Naive B cell (primary cell): ENCODE results near the gene ATP1B4. TPM values are rescaled to one million over a fixed set of nuclear protein-coding genes. Genes with fewer than 3 reads are reported as not detected.
A peak's percentile ranks its signal among the peaks of the same experiment; 100 is the strongest.
"Not testable (repeated sequence)": the region's sequence is repeated elsewhere in the genome, so short reads cannot be mapped to it uniquely, and the experiment has no call there.

ENCODE experiments used
- ATAC-seq, 2 donors: fragments of 150-1000 bp; cut with Tn5 transposase; 2 replicates each; pipeline ENCODE4 v1.10.0; 2021; ENCODE audit warnings: low read depth in 2 of 2, mild to moderate bottlenecking in 2 of 2, moderate library complexity in 2 of 2
- DNase-seq: peaks from one replicate; pipeline ENCODE4 v3.0.0; 2022
- H3K27ac Mint-ChIP-seq, 6 donors: one replicate each; pipeline ENCODE4 v1.8.0; 2020 to 2022; ENCODE audit warnings: mild to moderate bottlenecking in 6 of 6, mixed read lengths in 6 of 6, moderate library complexity in 5 of 6, inconsistent platforms in 2 of 6
- H3K27me3 Mint-ChIP-seq, 3 donors: one replicate each; pipeline ENCODE4 v1.8.0; 2021 to 2022; ENCODE audit warnings: mixed read lengths in 3 of 3, mild to moderate bottlenecking in 1 of 3
- H3K36me3 Mint-ChIP-seq, 2 donors: one replicate each; pipeline ENCODE4 v1.8.0; 2020 to 2022; ENCODE audit warnings: mixed read lengths in 2 of 2, inconsistent platforms in 1 of 2, mild to moderate bottlenecking in 1 of 2
- H3K4me1 Mint-ChIP-seq, 3 donors: one replicate each; pipeline ENCODE4 v1.8.0; 2020 to 2022; ENCODE audit warnings: mixed read lengths in 3 of 3, inconsistent platforms in 1 of 3, mild to moderate bottlenecking in 1 of 3, moderate library complexity in 1 of 3
- H3K4me3 Mint-ChIP-seq, 8 donors: one replicate each; pipeline ENCODE4 v1.8.0; 2020 to 2022; ENCODE audit warnings: mild to moderate bottlenecking in 8 of 8, mixed read lengths in 8 of 8, moderate library complexity in 8 of 8, inconsistent platforms in 2 of 8
- H3K9me3 Mint-ChIP-seq, 7 donors: one replicate each; pipeline ENCODE4 v1.8.0; 2020 to 2022; ENCODE audit warnings: mixed read lengths in 7 of 7, mild to moderate bottlenecking in 5 of 7, inconsistent platforms in 2 of 7, moderate library complexity in 1 of 7
- polyA plus RNA-seq, 6 donors: library from polyadenylated mRNA; unstranded; fragments of 300-500 nt; fragmentation: Illumina TruSeq; gene quantifications; one replicate each; pipeline ENCODE4 v1.2.3, GENCODE V29; 2021; ENCODE audit warnings: low read depth in 6 of 6

ATP1B4 gene
- polyA plus RNA-seq: not detected

DNA sequence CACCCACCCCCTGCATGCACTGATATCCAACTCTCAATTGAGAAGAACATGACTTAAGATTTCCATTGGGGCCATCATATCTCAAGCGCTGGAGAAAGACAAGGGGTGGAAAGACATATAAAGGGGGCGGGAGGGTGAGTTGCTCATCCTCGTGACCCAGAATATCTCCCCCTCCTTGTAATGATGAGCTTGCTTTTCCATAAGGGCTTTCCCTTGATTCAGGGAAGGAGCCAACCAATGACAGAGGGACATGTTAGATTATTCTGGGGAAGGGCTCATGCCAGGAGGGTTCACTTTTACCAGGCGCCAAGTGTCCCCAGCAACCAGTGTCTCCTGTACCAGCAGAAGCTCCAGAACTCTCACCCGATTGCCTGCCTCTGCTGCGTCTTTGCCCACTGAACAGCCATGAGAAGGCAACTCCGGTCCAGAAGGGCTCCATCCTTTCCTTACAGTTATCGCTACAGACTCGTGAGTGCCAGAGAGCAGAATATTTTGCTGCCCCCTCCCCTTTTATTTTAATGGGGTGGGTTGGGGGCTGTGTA is at the start of gene ATP1B4:
Gene ATP1B4, plus strand, starts transcription at position 326 of the 542 bp plus-strand sequence. Its CDS starts 80 bp downstream, at position 406.
- no peak for ATAC-seq
- Mint-ChIP-seq H3K4me1 (peaks cover 0 to 8% (median 4%) of the 10 kb centered on the region in 3 donors), H3K4me3 (no peak within 1 kb of the TSS), H3K9me3 (peaks cover 0 to 4% (median 0%) of the 10 kb centered on the region in 7 donors), H3K36me3 (no peaks in the 10 kb centered on the region), H3K27ac (peak within 1 kb of the TSS in 1 of 6 donors; percentile 18), H3K27me3 (peaks cover 0 to 9% (median 0%) of the 10 kb centered on the region in 3 donors)
- DNase-seq: no peak

DNA sequence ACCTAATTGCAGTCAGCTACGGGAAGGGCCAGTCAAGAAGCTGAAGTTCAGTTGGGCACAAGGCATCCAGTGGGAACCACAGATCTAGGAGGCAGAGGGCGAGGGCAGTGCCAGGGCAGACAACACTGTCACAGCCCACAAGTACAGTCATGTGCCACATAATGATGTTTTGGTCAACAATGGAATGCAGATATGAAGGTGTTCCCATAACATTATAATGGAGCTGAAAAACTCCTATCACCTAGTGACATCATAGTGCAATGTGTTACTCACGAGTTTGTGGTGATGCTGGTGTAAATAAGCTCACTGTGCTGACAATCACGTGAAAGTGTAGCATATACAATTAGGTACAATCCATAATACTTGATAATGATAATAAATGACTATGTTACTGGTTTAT is 46.1 kb upstream of the ATP1B4 start:
- Mint-ChIP-seq H3K27ac (no peak overlapping the region), H3K9me3 (no peaks in the 10 kb centered on the region), H3K4me3 (no peak overlapping the region), H3K27me3 (peaks cover 13 to 49% (median 46%) of the 10 kb centered on the region in 3 donors), H3K36me3 (no peaks in the 10 kb centered on the region), H3K4me1 (peaks cover 0 to 8% (median 0%) of the 10 kb centered on the region in 3 donors)
- DNase-seq: no peak
- ATAC-seq: no peak

DNA sequence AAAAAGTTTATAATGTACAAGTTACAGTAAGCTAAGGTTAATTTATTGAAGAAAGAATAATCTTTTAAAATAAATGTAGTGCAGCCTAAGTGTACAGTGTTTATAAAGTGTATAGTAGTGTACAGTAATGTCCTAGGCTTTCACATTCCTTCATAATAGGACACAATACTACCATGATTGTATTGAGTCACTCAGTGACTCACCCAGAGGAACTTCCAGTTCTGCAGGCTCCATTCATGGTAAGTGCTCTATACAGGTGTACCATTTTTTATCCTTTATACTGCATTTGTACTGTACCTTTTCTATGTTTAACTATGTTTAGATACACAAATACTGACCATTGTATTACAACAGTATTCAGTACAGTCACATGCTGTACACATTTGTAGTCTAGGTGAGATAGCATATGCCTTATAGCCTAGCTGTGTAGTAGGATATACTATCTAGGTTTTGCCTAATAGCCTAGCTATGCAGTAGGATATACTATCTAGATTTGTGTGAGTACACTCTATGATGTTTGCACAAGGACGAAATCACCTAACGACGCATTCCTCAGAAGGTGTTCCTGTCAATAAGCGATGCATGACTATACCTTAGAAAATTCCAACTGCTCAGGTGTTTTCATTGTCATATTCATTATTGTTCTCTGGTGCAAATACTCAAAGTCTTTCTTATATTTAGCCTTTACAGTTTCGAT is 45.2 kb upstream of the ATP1B4 start:
- H3K36me3 Mint-ChIP-seq: no peaks in the 10 kb centered on the region
- ATAC-seq (no peak), DNase-seq (no peak)
- H3K27ac Mint-ChIP-seq: no peak overlapping the region
- peaks cover 0 to 4% (median 0%) of the 10 kb centered on the region in 3 donors for H3K4me1 Mint-ChIP-seq
- H3K27me3 Mint-ChIP-seq: peaks cover 13 to 58% (median 36%) of the 10 kb centered on the region in 3 donors
- H3K9me3 Mint-ChIP-seq: no peaks in the 10 kb centered on the region
- no peak overlapping the region for H3K4me3 Mint-ChIP-seq

DNA sequence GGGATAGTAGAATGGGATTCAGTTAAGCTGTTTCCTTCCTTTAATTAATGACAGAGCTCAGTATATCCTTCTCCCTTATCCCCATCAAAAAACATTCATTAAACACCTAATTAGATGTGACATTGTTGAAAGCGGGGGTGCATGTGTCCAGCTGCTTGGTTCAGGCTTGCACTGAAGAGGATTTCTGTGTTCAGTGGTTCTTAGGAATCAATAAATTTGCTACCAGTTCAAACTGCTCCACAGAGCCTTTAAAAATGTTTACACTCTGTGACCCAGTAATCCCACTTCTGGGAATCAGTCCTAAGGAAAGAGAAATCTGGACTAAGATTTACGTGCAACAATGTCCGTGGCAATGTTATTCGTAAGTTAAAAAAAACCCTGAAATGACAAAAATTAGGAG is 43.5 kb upstream of the ATP1B4 start:
- no peaks in the 10 kb centered on the region for H3K9me3 Mint-ChIP-seq
- no peak overlapping the region for H3K27ac Mint-ChIP-seq
- H3K36me3 Mint-ChIP-seq: no peaks in the 10 kb centered on the region
- peaks cover 4 to 53% (median 20%) of the 10 kb centered on the region in 3 donors for H3K27me3 Mint-ChIP-seq
- peaks cover 0 to 4% (median 0%) of the 10 kb centered on the region in 3 donors for H3K4me1 Mint-ChIP-seq
- ATAC-seq (no peak), DNase-seq (no peak)
- no peak overlapping the region for H3K4me3 Mint-ChIP-seq

DNA sequence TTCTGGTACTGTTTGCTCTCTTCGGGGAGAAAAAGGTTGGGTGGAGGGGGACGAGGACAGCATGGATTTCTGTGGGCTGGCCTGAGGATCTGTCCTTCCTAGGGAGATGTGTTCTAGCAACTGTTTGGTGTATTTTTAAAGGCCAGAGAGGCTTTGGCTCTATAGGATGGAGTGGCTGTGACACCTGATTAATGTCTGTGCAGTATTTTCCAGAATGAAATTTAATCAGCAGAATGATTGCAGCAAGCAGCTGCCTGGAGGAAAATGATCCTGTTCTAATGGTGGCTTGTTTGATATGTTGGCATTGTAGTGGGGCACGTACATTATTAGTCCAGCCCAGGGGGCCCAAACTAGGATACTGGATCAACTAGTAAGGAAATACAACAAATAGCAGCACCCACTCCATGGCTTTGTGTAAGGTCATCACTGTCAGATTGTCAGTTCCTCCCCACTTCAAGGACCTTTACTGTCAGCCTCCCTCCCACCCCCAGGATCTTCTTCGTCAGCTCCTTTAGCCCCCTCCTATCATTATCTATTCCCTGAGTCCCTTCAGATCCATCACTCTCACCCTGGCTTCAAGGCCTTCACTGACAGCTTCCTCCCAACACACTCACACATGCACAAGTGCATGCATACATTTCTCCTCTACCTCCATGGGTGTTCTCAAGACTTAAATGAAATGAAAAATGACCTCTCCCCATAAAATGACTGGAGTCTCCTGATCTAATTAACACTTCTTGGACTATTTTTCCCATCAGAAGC is 40.2 kb upstream of the ATP1B4 start:
- peaks cover 0 to 2% (median 0%) of the 10 kb centered on the region in 7 donors for H3K9me3 Mint-ChIP-seq
- peak overlapping the region in 1 of 6 donors; percentile 91 for H3K27ac Mint-ChIP-seq
- peaks cover 0 to 30% (median 7%) of the 10 kb centered on the region in 3 donors for H3K27me3 Mint-ChIP-seq
- ATAC-seq: no peak
- H3K36me3 Mint-ChIP-seq: no peaks in the 10 kb centered on the region
- H3K4me1 Mint-ChIP-seq: peaks cover 0 to 4% (median 0%) of the 10 kb centered on the region in 3 donors
- H3K4me3 Mint-ChIP-seq: no peak overlapping the region
- DNase-seq: no peak

DNA sequence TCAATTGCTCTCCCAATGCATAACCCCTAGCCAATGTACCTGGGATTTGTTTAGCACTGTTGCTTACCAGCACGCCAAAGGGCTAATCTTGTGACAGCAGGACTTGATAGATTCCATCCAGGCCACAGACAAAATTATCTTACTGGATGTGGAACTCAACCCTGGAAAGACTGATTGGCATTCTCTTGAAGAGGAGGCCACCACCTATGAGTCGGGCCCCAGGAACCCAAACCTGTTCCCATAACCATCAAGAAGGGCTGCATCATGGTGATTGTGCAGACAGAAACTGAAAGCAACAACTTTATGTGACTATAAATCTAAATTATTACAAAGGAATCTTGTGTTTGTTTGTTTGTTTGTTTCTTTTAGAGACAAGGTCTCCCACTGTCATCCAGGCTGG is 30.8 kb upstream of the ATP1B4 start:
- H3K36me3 Mint-ChIP-seq: no peaks in the 10 kb centered on the region
- no peak overlapping the region for H3K27ac Mint-ChIP-seq
- H3K4me1 Mint-ChIP-seq: no peaks in the 10 kb centered on the region
- H3K27me3 Mint-ChIP-seq: peaks cover 0 to 19% (median 10%) of the 10 kb centered on the region in 3 donors
- H3K9me3 Mint-ChIP-seq: peaks cover 0 to 15% (median 8%) of the 10 kb centered on the region in 7 donors
- no peak overlapping the region for H3K4me3 Mint-ChIP-seq
- DNase-seq: no peak
- ATAC-seq: no peak

DNA sequence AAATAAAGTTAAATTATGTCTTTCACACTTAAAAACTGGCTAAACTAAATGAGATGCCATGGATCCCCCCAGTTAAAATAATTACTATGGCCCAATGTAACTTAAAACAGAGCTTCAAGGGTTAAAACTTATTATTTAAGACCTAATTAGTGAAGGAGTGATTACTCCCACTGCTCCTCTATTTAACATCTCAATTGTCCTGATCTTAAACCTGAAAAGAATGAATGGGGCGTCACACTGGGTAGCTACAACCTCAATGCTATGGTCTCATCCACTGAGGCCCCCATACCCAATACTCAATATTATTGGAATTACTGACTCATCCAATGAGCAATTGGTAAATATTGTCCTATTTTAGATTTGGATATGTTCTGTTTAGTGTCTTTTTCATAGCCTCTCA is 29.5 kb upstream of the ATP1B4 start:
- DNase-seq: no peak
- no peak overlapping the region for H3K4me3 Mint-ChIP-seq
- H3K36me3 Mint-ChIP-seq: no peaks in the 10 kb centered on the region
- peaks cover 0 to 19% (median 0%) of the 10 kb centered on the region in 3 donors for H3K27me3 Mint-ChIP-seq
- peaks cover 0 to 27% (median 11%) of the 10 kb centered on the region in 7 donors for H3K9me3 Mint-ChIP-seq
- ATAC-seq: no peak
- H3K27ac Mint-ChIP-seq: no peak overlapping the region
- no peaks in the 10 kb centered on the region for H3K4me1 Mint-ChIP-seq

DNA sequence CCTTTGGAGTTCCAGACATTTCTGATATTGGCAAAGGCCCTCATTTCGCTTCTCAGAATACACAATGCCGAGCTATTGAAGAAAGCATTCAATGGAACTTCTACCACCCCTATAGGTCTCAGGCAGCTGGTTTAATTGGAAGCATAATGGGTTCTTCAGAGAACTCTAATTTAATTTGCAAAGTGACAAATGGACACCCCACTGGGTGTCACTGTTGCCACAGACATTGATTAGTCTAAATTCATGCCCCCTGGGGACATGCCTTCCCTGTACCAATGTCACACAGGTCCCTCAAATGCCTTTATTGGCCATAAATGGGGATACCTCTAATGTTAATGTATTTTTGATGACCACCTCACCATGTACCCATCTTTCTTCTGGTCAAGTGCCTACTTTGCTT is 27.7 kb upstream of the ATP1B4 start:
- peaks cover 0 to 11% (median 11%) of the 10 kb centered on the region in 3 donors for H3K27me3 Mint-ChIP-seq
- no peak overlapping the region for H3K27ac Mint-ChIP-seq
- ATAC-seq (no peak), DNase-seq (no peak)
- H3K4me1 Mint-ChIP-seq: no peaks in the 10 kb centered on the region
- peaks cover 0 to 6% of the 10 kb centered on the region in 2 donors for H3K36me3 Mint-ChIP-seq
- no peak overlapping the region for H3K4me3 Mint-ChIP-seq
- peaks cover 3 to 44% (median 24%) of the 10 kb centered on the region in 7 donors for H3K9me3 Mint-ChIP-seq

DNA sequence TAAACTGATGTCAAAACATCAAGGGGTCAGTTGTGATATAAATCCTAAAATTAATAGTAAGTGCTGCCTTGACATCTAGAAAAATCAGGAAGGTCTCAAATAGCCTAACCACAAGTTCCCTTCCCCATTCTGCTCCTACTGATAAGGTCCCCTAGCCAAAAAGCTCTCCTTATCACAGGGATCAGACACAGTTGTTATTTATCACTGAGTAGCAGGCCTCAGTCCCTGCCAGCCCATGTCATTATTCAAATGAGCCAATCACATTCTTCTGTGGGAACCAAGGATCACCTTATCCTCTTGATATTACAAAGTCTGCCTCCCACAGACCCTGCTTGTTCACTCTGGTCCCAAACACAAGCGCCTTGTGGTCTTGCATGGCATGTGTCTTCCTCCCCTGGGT is 27.3 kb upstream of the ATP1B4 start:
- Mint-ChIP-seq H3K4me1 (no peaks in the 10 kb centered on the region), H3K27me3 (peaks cover 0 to 12% (median 6%) of the 10 kb centered on the region in 3 donors), H3K4me3 (no peak overlapping the region)

DNA sequence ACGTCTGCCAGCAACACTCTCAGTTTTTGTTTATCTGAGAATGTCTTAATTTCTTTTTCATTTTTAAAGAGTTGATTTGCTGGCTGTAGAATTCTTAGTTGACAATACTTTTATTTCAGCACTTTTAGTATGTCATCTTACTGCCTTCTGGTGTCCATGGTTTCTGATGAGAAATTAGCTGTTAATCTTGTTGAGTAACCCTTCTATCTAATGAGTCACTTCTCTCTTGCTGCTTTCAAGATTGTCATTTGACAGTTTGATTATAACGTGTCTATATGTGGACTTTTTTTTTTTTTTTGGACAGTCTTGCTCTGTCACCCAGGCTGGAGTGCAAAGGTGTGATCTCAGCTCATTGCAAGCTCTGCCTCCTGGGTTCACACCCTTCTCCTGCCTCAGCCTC is 26.6 kb upstream of the ATP1B4 start:
- Mint-ChIP-seq H3K9me3 (peaks cover 3 to 51% (median 31%) of the 10 kb centered on the region in 7 donors), H3K36me3 (peaks cover 0 to 6% of the 10 kb centered on the region in 2 donors), H3K27ac (no peak overlapping the region), H3K4me1 (no peaks in the 10 kb centered on the region), H3K27me3 (peaks cover 0 to 12% (median 0%) of the 10 kb centered on the region in 3 donors), H3K4me3 (no peak overlapping the region)
- DNase-seq (no peak), ATAC-seq (no peak)

More for the DNA sequence above, 27.3 kb upstream of the ATP1B4 start:
- no peak overlapping the region for H3K27ac Mint-ChIP-seq
- DNase-seq: no peak
- H3K9me3 Mint-ChIP-seq: peaks cover 3 to 48% (median 29%) of the 10 kb centered on the region in 7 donors
- no peak for ATAC-seq
- peaks cover 0 to 6% of the 10 kb centered on the region in 2 donors for H3K36me3 Mint-ChIP-seq

DNA sequence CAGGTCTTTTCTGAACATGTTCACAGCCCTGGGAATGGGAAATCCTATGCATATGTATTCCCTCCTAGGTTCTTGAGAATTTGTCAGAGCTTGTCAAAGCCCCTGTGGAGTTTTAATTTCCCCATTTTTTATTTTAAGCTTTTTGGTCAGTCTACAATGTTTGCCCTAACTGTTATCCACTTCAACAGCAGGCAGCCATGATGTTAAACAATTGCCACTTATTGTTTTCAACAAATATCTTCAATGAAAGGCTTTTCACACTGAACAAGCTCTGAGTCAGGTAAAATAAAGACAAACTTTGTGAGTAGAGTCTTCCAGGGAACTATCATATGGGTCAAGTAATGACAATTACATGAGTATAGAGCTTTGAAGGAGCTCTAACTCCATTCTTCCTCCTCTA is 25.0 kb upstream of the ATP1B4 start:
- Mint-ChIP-seq H3K4me1 (no peaks in the 10 kb centered on the region), H3K36me3 (peaks cover 0 to 6% of the 10 kb centered on the region in 2 donors), H3K27me3 (peaks cover 0 to 22% (median 3%) of the 10 kb centered on the region in 3 donors), H3K4me3 (no peak overlapping the region), H3K9me3 (peaks cover 5 to 59% (median 39%) of the 10 kb centered on the region in 7 donors), H3K27ac (no peak overlapping the region)
- DNase-seq: no peak
- no peak for ATAC-seq

DNA sequence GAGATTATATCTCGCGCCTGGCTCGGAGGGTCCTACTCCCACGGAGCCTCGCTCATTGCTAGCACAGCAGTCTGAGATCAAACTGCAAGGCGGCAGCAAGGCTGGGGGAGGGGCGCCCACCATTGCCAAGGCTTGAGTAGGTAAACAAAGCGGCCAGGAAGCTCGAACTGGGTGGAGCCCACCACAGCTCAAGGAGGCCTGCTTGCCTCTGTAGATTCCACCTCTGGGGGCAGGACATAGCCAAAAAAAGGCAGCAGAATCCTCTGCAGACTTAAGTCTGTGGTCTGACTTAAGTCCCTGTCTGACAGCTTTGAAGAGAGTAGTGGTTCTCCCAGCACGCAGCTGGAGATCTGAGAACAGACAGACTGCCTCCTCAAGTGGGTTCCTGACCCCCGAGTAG is 17.3 kb upstream of the ATP1B4 start:
- H3K4me1 Mint-ChIP-seq, H3K36me3 Mint-ChIP-seq, H3K4me3 Mint-ChIP-seq, ATAC-seq, DNase-seq, H3K27ac Mint-ChIP-seq: not testable (repeated sequence)
- Mint-ChIP-seq H3K9me3 (peaks cover 0 to 19% (median 11%) of the 10 kb centered on the region in 7 donors), H3K27me3 (peaks cover 0 to 23% (median 19%) of the 10 kb centered on the region in 3 donors)

DNA sequence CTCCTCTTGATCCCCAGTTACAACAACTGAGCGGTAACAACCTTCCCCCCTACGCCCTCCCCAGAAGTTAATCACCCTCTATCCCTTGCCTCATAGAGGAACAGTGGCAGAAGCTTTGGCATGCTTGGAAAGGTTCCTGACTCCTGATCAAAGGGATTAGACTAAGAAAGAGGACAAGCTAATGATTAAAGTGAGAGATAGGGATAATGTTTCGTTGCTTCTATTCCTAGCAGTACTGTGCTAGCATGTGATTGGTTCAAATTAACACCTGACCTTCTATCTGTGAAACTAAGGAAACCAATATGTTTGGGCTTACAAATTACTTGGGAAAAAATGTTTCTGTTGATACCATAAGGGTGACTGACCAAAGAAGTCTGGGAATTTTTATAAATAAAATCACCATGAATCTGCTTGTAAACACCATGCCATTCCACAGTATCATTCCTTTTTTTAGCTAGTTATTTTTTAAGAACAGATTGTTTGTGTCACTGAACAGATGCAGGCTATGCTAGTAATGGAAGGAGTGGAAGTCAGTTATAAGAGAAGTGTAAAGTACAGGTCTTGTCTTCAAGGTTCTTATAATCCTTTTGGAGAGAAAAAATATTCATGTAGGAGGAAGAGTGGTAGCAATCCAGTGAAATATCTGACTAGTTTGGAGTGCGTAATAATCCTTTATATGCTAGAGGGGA is 11.3 kb upstream of the ATP1B4 start:
- Mint-ChIP-seq H3K4me1 (no peaks in the 10 kb centered on the region), H3K4me3 (no peak overlapping the region), H3K27ac (no peak overlapping the region), H3K36me3 (no peaks in the 10 kb centered on the region), H3K27me3 (peaks cover 0 to 6% (median 0%) of the 10 kb centered on the region in 3 donors), H3K9me3 (peaks cover 0 to 6% (median 2%) of the 10 kb centered on the region in 7 donors)
- ATAC-seq (no peak), DNase-seq (no peak)
